ENCODE measurements around the gene SEPTIN10. TPM values are rescaled to one million over a fixed set of nuclear protein-coding genes. Genes with fewer than 3 reads are reported as not detected.

SEPTIN10 gene
- total RNA-seq, 1 experiment from 2014 or later, result 100.0 TPM

GRCh38 chr2:109511168-109511567 is 102.6 kb downstream of the SEPTIN10 start:
- BruUV-seq (replicated peaks), result no TSS peak
- H3K9me3 ChIP-seq (ENCODE audit: control insufficient read depth, insufficient read depth, low read depth, low read length), result no peaks in the 10 kb centered on the region
- ChIA-PET CTCF (interaction anchor here (0.6 to 1.4 kb wide), 2 partner anchors 11 to 64 kb away, joined by 3 to 7 read pairs; no protein-coding TSS in a partner anchor), POLR2A (no interaction called here)
- intact Hi-C loops (cut with micrococcal nuclease; ENCODE audit: unreplicated experiment) (loop anchor here (2.0 kb wide), 1 partner anchor 386 kb away; no protein-coding TSS in a partner anchor), in situ Hi-C loops (cut with HindIII; ENCODE audit: low pct_unique_long_range_greater_than_20kb, low sequenced_read_pairs) (no loop called here)
- no peak for TF ChIP-seq POLR2AphosphoS5 (IDR thresholded peaks at IDR 0.05; ENCODE audit: low read depth, low read length)
- TF ChIP-seq, protein P1, sequence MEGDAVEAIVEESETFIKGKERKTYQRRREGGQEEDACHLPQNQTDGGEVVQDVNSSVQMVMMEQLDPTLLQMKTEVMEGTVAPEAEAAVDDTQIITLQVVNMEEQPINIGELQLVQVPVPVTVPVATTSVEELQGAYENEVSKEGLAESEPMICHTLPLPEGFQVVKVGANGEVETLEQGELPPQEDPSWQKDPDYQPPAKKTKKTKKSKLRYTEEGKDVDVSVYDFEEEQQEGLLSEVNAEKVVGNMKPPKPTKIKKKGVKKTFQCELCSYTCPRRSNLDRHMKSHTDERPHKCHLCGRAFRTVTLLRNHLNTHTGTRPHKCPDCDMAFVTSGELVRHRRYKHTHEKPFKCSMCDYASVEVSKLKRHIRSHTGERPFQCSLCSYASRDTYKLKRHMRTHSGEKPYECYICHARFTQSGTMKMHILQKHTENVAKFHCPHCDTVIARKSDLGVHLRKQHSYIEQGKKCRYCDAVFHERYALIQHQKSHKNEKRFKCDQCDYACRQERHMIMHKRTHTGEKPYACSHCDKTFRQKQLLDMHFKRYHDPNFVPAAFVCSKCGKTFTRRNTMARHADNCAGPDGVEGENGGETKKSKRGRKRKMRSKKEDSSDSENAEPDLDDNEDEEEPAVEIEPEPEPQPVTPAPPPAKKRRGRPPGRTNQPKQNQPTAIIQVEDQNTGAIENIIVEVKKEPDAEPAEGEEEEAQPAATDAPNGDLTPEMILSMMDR (IDR thresholded peaks at IDR 0.05), result no peak
- no peak for TF ChIP-seq TCF7L2 (IDR thresholded peaks at IDR 0.05; ENCODE audit: low read depth, low read length)
- TF ChIP-seq REST (IDR thresholded peaks at IDR 0.05; ENCODE audit: insufficient read depth in 1 of 2, low read depth in 2 of 2, low read length in 1 of 2), result no peak
- TF ChIP-seq SIN3A (IDR thresholded peaks at IDR 0.05; ENCODE audit: borderline replicate concordance, insufficient read depth, low read depth, low read length), result no peak
- H3K27ac ChIP-seq (ENCODE audit: low read length), result no peak overlapping the region
- no peaks in the 10 kb centered on the region for H3K27me3 ChIP-seq (ENCODE audit: control insufficient read depth, insufficient read depth, low read length)
- peaks cover 6% of the 10 kb centered on the region for H3K4me1 ChIP-seq (ENCODE audit: control insufficient read depth, insufficient read depth, low read length)
- DNase-seq (ENCODE audit: low read depth, low spot score), result no peak
- no peaks in the 10 kb centered on the region for H3K36me3 ChIP-seq (ENCODE audit: control insufficient read depth, insufficient read depth, low read length)
- no peak overlapping the region for H3K4me3 ChIP-seq (ENCODE audit: low read depth in 2 of 2, low read length in 2 of 2)
- no peak for ATAC-seq

DNA sequence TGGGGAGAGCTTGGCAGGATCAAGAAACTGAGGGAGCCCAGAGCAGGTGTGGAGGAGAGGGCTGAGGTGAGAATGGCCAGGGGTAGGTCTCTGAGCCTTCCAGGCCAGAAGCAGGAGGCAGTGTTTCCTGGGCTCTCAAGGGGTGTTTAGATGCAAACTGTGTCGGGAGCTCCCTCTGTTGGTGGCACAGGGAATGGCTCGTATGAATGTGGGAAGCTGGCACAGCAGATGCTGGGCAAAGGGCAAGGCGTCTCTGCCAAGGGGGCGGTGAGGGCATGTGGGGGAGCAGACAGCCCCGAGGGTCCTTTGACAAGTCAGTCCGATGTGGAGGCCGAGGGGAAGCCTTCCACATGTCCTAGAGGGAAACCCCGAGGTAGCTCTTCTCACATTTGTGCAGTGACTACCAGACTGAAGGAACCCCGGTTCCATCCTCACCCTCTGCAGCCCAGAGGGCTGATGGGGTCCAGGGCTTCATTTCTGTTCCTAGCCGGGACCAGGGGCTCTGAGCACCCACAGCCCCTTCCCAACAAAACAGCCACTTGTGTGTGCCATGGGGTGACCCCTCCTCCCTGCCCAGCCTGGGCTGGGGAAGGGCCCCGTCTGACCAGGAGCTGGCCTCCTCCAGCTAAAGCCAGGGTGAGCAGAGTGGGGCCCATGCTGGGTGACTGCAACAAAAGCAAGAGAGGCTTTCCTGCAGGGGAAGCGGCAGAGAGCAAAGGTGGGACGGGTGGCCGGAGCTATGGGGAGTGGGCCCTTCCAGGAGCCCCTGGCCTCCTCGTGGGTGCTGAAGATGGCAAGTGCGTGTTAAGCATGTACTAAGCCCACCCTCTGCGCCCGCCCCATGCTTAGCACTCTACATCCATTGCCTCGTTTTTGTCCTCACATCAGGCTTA is 103.4 kb downstream of the SEPTIN10 start:
- no peak overlapping the region for H3K4me3 ChIP-seq (ENCODE audit: low read depth in 2 of 2, low read length in 2 of 2)
- ATAC-seq (peak; percentile 86), DNase-seq (ENCODE audit: low read depth, low spot score) (peak; percentile 53)
- no peaks in the 10 kb centered on the region for H3K27me3 ChIP-seq (ENCODE audit: control insufficient read depth, insufficient read depth, low read length)
- H3K4me1 ChIP-seq (ENCODE audit: control insufficient read depth, insufficient read depth, low read length), result peaks cover 6% of the 10 kb centered on the region
- H3K27ac ChIP-seq (ENCODE audit: low read length), result no peak overlapping the region
- no TSS peak for BruUV-seq (replicated peaks)
- intact Hi-C loops (cut with micrococcal nuclease; ENCODE audit: unreplicated experiment), result loop anchor here (2.0 kb wide), 1 partner anchor 386 kb away; no protein-coding TSS in a partner anchor
- no peak for TF ChIP-seq POLR2AphosphoS5 (IDR thresholded peaks at IDR 0.05; ENCODE audit: low read depth, low read length)
- TF ChIP-seq, protein P1 (IDR thresholded peaks at IDR 0.05), result peak; percentile 97
- no peaks in the 10 kb centered on the region for H3K36me3 ChIP-seq (ENCODE audit: control insufficient read depth, insufficient read depth, low read length)
- in situ Hi-C loops (cut with HindIII; ENCODE audit: low pct_unique_long_range_greater_than_20kb, low sequenced_read_pairs), result no loop called here
- POLR2A ChIA-PET, result no interaction called here
- no peaks in the 10 kb centered on the region for H3K9me3 ChIP-seq (ENCODE audit: control insufficient read depth, insufficient read depth, low read depth, low read length)
- CTCF ChIA-PET, result interaction anchor here (0.6 to 1.4 kb wide), 5 partner anchors 34 to 383 kb away, joined by 3 read pairs; no protein-coding TSS in a partner anchor
